ENCODE data around the gene EEF1AKMT3.
A peak's percentile ranks its signal among the peaks of the same experiment; 100 is the strongest.
"Not testable (repeated sequence)": the region's sequence is repeated elsewhere in the genome, so short reads cannot be mapped to it uniquely, and the experiment has no call there.

EEF1AKMT3 gene

DNA sequence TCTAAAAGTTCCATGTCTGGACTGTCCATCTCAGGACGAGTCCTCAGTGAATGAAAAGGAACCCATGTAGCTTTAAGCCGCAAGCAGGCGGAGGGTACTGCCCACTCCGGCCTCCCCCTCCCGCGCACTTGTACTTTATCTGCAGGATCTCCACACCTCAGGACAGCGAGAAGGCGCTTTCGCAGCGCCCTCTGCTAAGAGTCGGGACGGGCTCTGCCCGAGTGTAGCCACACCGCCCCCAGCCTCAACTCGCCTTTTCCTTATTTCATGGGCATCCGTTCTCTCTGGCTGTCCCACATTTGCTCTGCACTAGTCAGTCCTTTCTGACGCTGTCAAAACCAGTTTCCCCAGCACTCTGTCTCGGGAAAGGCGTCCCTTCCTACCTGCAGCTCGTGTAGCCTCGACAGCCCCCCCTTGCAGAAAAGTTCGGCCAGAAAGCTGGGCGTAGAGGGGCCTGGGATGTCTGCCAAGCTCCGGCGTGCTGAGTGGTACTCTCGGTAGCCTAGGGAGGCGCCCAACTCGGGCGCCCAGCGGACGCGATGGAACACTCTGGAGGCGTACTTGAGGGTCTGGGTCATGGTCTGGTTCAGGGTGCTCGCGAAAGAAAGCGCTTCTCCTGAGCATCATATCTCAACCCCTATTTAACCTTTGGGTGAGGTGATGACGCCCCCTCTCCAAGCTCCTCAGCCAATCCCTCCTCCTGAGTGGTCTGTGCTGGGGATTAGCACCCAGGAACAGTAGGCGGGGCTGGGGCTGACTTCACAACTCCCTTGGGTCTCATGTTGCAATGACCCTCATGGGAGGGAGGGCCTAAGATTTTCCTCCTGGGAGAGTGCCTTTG, 5.7 kb upstream of the EEF1AKMT3 start, which contains the start of gene CYP27B1:
TSS of gene CYP27B1 (minus strand) at position 615 of the 841 bp plus-strand sequence. CDS start at position 578, 37 bp downstream.
- DNase-seq: peak; percentile 53

DNA sequence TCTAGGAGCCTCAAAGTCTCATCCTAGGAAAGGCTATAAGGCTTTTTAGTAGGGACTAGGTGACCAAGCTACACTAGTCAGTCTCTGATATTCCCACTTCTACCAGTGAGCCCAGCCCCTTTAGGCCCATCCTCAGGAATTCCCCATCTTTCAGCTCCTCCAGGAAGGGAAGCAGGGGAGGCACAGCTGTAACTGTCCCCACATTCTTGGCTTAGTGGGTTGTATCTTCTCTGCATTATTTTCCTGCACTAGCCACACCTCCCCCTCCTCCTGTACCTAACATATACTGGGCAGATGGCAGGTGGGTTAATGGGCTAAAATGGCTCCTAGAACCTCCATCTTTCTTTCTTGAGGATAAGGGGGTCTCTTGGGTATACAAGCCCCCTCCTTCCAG, 5.1 kb upstream of the EEF1AKMT3 start:
- no peak for DNase-seq

DNA sequence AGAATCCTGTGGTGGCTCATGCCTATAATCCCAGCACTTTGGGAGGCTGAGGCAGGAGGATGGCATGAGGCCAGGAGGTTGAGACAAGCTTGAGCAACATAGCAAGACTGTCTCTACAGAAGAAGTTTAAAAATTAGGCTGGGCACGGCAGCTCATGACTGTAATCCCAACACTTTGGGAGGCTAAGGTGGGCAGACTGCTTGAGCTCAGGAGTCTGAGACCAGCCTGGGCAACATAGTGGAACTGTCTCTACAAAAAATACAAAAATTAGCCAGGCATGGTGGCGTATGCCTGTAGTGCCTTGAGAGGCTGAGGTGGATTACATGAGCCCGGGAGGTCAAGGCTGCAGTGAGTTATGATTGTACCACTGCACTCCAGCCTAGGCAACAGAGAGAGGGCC, 4.5 kb upstream of the EEF1AKMT3 start:
- DNase-seq: no peak

DNA sequence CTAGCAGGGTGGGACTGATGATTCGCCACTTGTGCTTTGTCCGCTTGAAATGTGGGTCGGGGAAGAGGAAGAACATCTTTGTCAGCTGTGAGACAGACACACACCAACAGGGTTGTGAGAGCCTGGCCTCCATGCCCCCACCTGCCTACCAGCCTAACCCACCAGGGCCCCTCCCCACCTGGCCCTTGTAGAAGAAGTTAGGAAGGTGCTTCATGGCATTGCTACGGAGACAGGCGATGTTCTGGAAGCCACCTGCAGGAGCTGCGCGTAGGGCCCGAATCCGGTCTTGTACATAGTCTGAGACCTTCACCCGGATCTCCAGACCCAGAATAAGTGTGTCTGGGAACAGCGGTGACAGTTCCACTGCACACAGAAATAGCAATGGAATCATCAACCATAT, 2.8 kb upstream of the EEF1AKMT3 start:
- DNase-seq: no peak

DNA sequence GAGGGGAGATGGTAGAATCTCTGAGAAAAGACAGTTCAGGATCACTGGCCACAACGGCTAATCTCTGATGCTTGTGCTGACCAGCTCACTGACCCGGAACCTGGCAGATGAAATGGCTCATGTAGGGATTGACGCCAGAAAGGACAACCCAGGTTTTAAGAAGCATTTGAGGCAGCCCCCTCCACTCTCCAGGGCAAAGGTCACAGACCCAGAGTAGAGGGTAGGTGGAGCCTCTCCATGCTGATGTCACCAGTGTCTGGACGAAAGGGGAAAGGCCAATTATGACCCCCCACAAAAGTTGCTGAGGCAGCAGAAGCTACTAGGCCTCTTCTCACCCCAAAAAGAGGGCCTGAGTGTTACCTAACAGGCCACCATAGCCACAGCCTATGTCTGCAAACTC, 1.7 kb upstream of the EEF1AKMT3 start:
- DNase-seq: no peak

DNA sequence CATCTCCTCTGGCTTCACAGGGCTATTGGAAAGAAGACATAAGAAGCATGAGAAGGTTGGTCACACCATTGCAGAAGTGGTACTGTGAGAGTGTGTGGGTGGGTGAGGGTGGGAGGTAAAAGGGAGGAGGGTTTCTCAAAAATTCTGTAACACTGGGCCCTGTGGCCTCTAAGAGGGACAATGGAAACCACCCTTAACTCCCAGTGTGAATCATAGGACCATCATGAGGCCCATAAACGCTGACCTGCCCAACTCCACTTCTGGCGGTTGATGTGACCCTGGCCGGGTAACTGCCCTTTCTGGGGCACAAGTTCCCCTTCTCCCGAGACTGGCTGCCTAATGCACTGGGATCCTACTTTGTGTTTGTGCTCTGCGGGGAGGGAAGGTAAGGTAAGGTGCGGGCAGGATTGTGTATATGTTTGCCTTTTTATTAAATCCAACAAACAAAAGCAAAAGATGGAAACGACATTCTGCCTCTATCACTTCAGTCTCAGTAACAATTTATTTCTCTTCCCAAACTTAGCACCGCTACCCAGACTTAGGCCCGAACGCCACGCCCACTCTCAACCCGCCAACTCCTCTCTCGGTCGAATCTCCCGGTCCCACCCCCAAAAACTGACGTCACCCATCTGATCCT, 1.1 kb upstream of the EEF1AKMT3 start:
- DNase-seq: peak; percentile 93

DNA sequence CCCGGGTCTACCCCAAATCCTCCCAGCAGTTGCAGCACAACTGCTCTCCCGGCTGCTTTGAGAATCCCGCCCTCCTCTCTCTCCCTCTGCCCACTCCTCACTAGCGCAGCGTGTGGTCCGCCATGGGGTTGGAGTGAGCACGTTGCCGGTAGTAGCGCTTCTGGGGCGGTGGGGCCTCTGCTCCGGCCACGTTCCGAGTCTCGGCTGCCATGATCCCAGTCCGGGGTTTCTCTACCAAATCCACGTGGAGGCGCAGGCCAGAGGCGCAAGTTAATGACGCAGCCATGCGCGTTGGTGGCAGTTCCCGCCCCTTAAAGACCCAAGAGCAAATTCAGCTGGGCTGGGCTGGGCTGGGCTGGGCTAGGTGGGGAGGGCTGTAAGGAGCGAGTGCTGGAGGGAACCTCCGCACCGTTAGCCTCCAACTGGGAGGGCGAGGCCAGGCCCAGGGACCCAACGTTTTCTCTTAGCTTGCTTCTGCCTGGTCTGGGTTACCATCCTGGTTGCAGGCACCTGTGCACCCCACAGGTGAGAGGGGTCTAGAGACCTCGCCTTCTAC, 463 bp upstream of the EEF1AKMT3 start, which contains the start of gene METTL1:
TSS of gene METTL1 (minus strand) at position 233 of the 556 bp plus-strand sequence. CDS start at position 211, 22 bp downstream.
- DNase-seq: peak; percentile 98

DNA sequence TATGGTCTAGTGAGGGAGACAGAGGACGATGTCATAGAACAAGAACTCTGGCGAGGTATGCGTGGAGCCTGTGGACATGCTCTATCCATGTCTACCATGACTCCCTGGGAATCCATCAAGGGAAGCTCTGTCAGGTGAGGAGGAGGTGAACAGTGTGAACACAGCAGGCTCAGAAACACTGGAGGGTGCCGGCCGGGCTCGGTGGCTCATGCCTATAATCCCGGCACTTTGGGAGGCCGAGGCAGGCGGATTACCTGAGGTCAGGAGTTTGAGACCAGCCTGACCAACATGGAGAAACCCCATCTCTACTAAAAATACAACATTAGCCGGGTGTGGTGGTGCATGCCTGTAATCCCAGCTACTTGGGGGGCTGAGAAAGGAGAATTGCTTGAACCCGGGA, 2.2 kb downstream of the EEF1AKMT3 start:
- not testable (repeated sequence) for DNase-seq

DNA sequence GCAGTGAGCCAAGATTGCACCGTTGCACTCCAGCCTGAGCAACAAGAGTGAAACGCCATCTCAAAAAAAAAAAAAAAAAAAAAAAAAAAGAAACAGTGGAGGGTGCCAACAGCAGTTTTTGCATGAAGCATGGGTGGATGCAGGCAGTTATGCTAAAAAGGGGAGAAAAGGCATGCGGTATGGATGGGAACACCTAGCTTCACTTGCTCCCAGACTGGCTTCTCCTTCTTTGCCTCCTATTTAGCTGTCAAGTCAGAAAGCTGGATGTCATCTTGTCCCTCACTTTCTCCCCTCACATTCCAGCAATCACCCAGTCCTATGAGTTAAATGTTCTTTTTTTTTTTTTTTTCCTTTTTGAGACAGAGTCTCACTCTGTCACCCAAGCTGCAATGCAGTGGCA, 2.6 kb downstream of the EEF1AKMT3 start:
- no peak for DNase-seq

DNA sequence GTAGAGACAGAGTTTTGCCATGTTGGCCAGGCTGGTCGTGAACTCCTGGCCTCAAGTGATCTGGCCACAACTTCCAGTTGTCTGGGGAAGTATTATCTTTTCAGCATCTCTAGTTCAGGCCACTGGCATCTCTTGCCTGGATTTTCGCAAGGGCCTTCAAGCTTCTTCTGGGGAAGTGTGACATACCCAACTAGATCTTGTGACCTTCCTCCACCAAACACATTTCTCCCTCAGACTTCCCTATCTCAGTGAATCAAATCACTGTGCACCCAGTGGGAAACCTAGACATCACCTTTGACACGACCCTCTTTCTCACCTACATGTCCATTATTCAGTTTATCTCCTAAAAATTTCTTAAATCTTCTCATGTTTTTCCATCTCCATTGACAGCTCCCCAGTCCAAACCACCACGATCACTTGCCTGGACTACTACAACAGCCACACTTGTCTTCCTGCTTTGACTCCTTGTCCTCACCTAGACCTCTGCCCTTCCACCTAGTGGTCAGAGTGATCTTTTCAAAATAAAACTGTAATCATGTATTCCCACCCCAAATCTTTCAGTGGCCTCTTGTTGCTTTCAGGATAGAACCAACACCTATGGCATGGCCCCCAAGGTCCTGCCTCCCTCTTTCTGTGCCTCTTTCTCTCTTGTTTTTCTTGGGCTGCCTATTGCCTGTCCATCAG, 3.3 kb downstream of the EEF1AKMT3 start:
- no peak for DNase-seq

DNA sequence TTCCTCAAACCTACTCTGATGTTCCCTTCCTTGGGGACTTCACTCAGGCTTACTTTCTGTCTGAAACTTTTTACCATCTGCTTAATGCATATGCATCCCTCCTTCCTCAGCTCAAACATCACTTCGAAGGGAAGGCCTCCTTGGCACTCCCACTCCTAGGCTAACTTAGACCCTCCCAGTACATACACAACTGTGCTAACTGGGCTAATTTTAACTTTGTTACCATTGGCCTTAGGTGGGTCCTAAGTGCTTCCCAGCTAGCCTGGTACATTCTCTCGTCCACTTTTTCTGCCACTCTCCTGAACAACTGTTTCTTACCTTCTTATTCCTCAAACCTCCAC, 3.8 kb downstream of the EEF1AKMT3 start:
- no peak for DNase-seq

DNA sequence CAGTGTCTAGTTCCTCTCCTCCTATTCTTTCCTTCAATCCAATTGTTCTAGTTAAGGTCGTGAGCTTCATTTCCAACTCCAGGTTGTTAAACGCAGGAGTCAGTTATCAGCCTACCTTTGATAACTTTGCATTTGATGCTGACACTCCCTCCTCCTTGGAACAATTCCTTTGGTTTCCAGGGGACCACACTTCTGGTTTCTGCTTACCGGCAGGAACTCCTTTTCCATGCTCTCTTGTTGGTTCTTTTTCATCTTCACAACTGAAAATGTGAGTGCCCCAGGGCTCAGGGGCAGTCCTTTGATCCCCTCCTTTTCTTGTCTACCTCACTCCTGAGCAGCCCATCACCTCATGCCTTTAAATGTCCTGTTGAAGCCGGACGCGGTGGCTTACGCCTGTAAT, 5.0 kb downstream of the EEF1AKMT3 start:
- DNase-seq: no peak

DNA sequence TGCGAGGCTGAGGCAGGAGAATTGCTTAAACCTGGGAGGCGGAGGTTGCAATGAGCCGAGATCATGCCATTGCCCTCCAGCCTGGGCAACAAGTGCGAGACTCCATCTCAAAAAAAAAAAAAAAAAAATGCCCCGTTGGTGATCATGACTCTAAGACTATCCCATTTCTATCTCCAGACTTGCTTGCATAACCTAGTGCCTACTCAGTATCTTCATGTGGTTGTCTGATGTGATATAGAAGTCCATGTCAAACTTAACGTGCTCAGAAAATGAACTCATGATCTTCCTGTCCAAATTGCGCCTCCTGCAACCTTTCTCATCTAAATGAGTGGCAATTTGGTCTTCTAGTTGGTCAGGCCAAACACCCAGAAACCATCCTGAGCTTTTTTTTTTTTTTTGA, 5.5 kb downstream of the EEF1AKMT3 start:
- DNase-seq: no peak

DNA sequence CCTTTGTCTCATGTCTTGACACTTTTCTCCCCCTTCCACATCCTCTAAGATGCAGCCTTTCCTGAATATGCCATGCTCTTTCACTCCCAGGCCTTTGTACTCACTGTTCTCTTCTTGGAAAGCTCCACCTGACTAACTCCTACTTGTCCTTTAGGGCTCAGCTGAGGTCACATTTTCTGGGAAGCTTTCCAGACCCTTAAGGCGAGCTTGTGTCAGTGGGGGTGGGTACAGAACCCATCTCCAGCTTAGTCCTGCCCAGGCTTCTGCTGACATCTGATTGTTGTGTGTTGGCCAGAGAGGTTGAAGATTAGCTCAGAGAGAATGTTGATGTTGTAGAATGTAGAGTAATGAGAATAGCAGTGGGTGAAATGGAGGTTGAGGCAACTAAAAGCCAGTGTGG, 7.3 kb downstream of the EEF1AKMT3 start:
- no peak for DNase-seq

DNA sequence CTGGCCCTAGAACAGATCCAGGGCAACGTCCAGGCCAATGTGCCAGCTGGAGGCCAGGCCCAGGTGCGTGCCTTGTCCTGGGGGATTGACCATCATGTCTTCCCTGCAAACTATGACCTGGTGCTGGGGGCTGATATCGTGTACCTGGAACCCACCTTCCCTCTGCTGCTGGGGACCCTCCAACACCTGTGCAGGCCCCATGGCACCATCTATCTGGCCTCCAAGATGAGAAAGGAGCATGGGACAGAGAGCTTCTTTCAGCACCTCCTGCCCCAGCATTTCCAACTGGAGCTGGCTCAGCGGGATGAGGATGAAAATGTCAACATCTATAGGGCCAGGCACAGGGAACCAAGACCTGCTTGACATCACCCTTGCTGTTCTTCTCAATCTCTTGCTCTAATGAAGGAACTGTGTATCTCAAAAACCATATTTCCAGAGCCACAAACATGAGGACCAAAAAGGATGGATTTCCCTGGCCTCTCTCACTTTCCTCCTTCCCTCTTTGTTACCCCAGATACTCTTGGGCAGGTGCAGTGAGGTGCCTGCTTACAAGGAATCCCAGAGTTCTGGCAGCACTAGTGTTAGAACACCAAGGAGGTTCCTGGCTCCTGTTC, 8.0 kb downstream of the EEF1AKMT3 start:
- no peak for DNase-seq

DNA sequence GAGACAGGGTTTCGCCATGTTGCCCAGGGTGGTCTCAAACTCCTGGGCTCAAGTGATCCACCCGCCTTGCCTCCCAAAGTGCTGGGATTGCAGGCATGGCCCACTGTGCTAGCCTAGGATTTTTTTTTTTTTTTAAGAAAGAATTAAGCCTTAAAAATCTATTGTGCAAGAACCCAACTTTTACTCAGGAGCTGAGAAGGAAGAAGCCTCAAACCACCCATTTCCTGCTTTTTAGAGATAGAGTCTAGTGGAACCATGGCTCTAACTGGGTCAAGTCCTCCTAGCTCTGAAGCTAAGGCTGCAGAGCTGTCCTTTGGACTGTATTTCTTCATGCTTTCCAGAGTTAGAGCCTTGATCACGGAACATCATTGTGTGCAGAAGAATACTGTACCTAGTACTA, 8.8 kb downstream of the EEF1AKMT3 start:
- DNase-seq: no peak

DNA sequence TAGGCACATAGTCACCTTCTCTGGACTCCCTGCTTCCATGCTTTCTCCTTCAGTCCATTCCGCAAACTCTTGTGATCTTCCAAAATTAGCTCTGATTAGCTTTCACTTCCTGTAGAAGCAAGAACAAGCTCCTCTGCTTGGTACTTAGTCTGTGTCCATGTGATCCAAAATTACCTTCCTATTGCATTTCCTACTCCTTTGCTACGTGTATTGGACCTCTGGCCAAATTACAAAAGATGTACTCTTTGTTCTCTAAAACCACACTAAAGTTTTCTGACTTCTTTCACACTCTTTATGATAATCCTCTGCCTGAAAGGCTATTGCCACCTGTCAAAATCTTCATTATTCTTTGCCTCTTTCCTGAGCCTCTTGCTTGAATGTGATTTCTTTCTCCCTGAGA, 9.4 kb downstream of the EEF1AKMT3 start:
- DNase-seq: no peak

DNA sequence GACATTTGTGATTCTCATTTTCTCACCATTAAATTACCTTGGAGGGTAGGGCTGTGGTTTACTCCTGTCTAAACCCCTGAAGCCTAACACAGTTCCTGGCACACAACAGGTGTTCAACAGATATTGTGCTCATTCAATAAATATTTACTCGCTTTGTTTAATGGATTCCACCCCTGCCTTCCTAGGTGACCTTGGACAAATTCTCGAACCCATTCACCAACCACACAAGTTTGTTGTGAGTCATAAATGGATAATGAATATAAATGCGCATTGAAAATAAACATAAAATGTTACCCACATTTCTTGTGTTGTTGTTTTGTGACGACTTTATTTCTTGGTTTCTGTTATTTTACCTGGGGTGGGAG, 9.8 kb downstream of the EEF1AKMT3 start:
- peak; percentile 60 for DNase-seq

DNA sequence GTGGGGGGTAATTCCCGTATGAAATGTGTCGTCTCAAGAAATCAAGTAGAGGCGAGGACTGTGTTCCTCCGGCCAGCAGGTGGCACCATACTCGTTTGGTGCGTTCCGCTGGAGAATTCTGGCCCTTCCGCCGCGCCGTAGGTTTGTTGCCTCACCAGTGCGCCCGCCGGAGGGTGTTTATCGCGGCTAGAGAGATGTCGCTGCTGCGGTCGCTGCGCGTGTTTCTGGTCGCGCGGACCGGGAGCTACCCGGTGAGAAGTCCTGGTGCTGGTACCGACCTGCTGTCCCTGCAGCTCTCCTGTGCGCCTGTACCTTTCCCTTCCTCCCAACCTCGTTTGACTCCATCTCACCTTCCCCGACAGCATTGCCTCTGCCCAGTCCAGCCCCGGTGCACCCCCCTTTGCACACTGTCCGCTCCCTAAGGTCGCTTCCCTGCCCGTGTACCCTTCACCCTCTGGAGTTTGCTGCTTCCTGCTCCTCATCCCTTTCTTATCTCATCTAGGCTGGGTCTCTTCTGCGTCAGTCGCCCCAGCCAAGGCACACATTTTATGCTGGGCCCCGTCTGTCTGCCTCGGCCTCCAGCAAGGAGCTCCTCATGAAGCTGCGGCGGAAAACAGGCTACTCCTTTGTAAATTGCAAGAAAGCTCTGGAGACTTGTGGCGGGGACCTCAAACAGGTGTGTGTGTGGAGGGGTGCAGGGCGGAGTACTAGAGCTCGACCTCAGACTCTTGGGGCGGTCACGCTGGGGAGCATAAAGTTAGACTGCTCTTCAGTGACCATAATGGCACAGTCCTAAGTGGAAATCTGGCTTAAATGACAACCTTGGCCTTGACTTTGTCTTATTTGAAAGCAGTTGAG, 10.4 kb downstream of the EEF1AKMT3 start, which contains the start of gene TSFM:
TSS of gene TSFM (plus strand) at position 180 of the 858 bp plus-strand sequence. CDS start at position 195, 15 bp downstream.
- DNase-seq: peak; percentile 98

DNA sequence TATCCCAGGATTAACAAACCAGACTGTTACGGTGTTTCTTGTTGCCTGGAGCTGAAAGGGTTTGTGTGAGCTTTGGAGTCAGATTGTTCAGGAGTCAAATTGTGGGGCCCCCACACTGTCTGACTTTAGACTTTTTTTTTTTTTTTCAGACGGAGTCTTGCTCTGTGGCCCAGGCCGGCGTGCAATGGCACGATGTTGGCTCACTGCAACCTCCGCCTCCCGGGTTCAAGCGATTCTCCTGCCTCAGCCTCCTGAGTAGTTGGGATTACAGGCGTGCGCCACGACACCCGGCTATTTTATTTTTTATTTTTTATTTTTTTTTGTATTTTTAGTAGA, 11.0 kb downstream of the EEF1AKMT3 start:
- no peak for DNase-seq

DNA sequence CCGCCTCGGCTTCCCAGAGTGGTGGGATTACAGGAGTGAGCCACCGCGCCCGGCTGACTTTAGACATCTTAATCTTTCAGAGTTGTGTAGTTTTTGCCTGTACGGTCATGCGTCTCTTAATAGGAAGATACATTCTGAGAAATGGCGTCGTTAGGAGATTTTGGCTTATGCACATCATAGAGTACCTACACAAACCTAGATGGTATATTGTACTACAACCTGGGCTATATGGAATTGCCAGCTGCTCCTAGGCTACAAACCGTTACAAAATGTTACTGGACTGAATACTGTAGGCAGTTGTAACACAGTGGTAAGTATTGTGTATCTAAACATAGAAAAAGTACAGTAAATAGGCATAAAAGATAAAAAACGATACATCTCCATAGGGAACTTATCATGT, 11.4 kb downstream of the EEF1AKMT3 start:
- DNase-seq: no peak

DNA sequence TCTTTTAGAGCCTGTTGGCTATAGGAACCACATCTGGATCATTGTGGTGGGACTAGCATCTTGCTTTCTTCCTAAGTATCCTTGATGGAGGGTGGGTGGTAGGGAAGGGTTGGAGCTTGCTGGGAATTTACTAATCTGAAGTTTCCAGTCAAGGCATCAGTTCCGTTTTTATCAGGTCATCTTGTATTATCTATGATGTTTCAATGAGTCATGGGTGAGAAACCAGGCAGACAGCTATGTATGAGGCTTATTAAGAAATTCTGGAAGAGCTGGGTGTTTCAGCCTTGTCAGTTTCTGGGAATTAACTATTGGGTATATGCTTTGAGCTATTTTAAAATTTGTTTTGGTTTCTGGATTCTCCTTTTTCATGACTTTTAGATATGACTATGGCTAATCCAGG, 21.5 kb downstream of the EEF1AKMT3 start:
- no peak for DNase-seq

Data from NCI-H69 (cell line).